Measurements from ENCODE around the gene MILR1.
"Not testable (repeated sequence)": the region's sequence is repeated elsewhere in the genome, so short reads cannot be mapped to it uniquely, and the experiment has no call there.

Gene MILR1

GRCh38 chr17:64428406-64428805 is 20.5 kb upstream of the MILR1 start:
- no peaks in the 10 kb centered on the region for H3F3A ChIP-seq (ENCODE audit: insufficient read depth)
- no peaks in the 10 kb centered on the region for H3K9me2 ChIP-seq (replicated peaks; ENCODE audit: insufficient read depth, low read length)
- no peak overlapping the region for H3K27ac ChIP-seq (ENCODE audit: low read depth, low read length)
- H3K27me3 ChIP-seq (ENCODE audit: low read length) = no peaks in the 10 kb centered on the region
- no peak overlapping the region for H3K4me3 ChIP-seq (ENCODE audit: insufficient read depth, low read length, poor library complexity, severe bottlenecking)
- no peaks in the 10 kb centered on the region for H4K20me1 ChIP-seq (ENCODE audit: low read depth, low read length)
- no peak overlapping the region for H3K9ac ChIP-seq (ENCODE audit: low read length)
- H3K9me3 ChIP-seq (ENCODE audit: insufficient read depth, low read length) = no peaks in the 10 kb centered on the region; the same call in 1 of the 2 replicates
- no peaks in the 10 kb centered on the region for H3K36me3 ChIP-seq (ENCODE audit: low read length)
- no peak overlapping the region for H3K4me2 ChIP-seq (ENCODE audit: low read depth, low read length, poor library complexity, severe bottlenecking)
- no peaks in the 10 kb centered on the region for H3K79me2 ChIP-seq (ENCODE audit: insufficient read depth, low read length)
- TF ChIP-seq, protein P1, sequence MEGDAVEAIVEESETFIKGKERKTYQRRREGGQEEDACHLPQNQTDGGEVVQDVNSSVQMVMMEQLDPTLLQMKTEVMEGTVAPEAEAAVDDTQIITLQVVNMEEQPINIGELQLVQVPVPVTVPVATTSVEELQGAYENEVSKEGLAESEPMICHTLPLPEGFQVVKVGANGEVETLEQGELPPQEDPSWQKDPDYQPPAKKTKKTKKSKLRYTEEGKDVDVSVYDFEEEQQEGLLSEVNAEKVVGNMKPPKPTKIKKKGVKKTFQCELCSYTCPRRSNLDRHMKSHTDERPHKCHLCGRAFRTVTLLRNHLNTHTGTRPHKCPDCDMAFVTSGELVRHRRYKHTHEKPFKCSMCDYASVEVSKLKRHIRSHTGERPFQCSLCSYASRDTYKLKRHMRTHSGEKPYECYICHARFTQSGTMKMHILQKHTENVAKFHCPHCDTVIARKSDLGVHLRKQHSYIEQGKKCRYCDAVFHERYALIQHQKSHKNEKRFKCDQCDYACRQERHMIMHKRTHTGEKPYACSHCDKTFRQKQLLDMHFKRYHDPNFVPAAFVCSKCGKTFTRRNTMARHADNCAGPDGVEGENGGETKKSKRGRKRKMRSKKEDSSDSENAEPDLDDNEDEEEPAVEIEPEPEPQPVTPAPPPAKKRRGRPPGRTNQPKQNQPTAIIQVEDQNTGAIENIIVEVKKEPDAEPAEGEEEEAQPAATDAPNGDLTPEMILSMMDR (IDR thresholded peaks at IDR 0.05; ENCODE audit: insufficient read depth, low read length, poor library complexity, severe bottlenecking) = no peak
- TF ChIP-seq EZH2phosphoT487 (conservative IDR thresholded peaks at IDR 0.05; ENCODE audit: low read length) = no peak
- H2AFZ ChIP-seq (ENCODE audit: low read depth, low read length, severe bottlenecking) = no peak overlapping the region

GRCh38 chr17:64430036-64430435 is 18.9 kb upstream of the MILR1 start:
- not testable (repeated sequence) for H3K9me3 ChIP-seq (ENCODE audit: insufficient read depth, low read length); H3F3A ChIP-seq (ENCODE audit: insufficient read depth); H3K27ac ChIP-seq (ENCODE audit: low read depth, low read length); H3K4me2 ChIP-seq (ENCODE audit: low read depth, low read length, poor library complexity, severe bottlenecking); H2AFZ ChIP-seq (ENCODE audit: low read depth, low read length, severe bottlenecking); H3K79me2 ChIP-seq (ENCODE audit: insufficient read depth, low read length); H3K27me3 ChIP-seq (ENCODE audit: low read length); H3K36me3 ChIP-seq (ENCODE audit: low read length); H4K20me1 ChIP-seq (ENCODE audit: low read depth, low read length); H3K9ac ChIP-seq (ENCODE audit: low read length); H3K4me3 ChIP-seq (ENCODE audit: insufficient read depth, low read length, poor library complexity, severe bottlenecking); H3K9me2 ChIP-seq (replicated peaks; ENCODE audit: insufficient read depth, low read length)

DNA sequence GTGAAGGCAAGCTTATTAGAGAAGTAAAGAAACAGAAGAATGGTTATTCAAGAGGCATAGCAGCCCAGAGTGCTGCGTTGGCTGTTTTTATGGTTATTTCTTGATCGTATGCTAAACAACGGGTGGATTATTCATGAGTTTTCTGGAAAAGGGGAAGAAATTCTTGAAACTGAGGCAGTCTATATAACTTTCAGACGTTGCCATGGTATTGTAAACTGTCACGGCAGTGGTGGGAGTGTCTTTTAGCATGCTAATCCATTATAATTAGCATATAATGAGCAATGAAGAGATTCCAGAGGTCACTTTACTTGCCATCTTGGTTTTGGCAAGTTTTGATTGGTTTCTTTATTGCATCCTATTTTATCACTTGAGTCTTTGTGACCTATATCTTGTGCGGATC is 17.4 kb upstream of the MILR1 start:
- no peak overlapping the region for H3K4me2 ChIP-seq (ENCODE audit: low read depth, low read length, poor library complexity, severe bottlenecking)
- H3K36me3 ChIP-seq (ENCODE audit: low read length) = no peaks in the 10 kb centered on the region
- peaks cover 4% of the 10 kb centered on the region; the same call in 1 of the 2 replicates for H3K9me3 ChIP-seq (ENCODE audit: insufficient read depth, low read length)
- no peak overlapping the region for H3K9ac ChIP-seq (ENCODE audit: low read length)
- H3K27me3 ChIP-seq (ENCODE audit: low read length) = no peaks in the 10 kb centered on the region
- no peaks in the 10 kb centered on the region for H3K9me2 ChIP-seq (replicated peaks; ENCODE audit: insufficient read depth, low read length)
- no peaks in the 10 kb centered on the region for H4K20me1 ChIP-seq (ENCODE audit: low read depth, low read length)
- no peaks in the 10 kb centered on the region for H3F3A ChIP-seq (ENCODE audit: insufficient read depth)
- no peak overlapping the region for H3K27ac ChIP-seq (ENCODE audit: low read depth, low read length)
- no peak for TF ChIP-seq EZH2phosphoT487 (conservative IDR thresholded peaks at IDR 0.05; ENCODE audit: low read length)
- TF ChIP-seq, protein P1 (IDR thresholded peaks at IDR 0.05; ENCODE audit: insufficient read depth, low read length, poor library complexity, severe bottlenecking) = no peak
- no peak overlapping the region for H2AFZ ChIP-seq (ENCODE audit: low read depth, low read length, severe bottlenecking)
- no peaks in the 10 kb centered on the region for H3K79me2 ChIP-seq (ENCODE audit: insufficient read depth, low read length)
- no peak overlapping the region for H3K4me3 ChIP-seq (ENCODE audit: insufficient read depth, low read length, poor library complexity, severe bottlenecking)

DNA sequence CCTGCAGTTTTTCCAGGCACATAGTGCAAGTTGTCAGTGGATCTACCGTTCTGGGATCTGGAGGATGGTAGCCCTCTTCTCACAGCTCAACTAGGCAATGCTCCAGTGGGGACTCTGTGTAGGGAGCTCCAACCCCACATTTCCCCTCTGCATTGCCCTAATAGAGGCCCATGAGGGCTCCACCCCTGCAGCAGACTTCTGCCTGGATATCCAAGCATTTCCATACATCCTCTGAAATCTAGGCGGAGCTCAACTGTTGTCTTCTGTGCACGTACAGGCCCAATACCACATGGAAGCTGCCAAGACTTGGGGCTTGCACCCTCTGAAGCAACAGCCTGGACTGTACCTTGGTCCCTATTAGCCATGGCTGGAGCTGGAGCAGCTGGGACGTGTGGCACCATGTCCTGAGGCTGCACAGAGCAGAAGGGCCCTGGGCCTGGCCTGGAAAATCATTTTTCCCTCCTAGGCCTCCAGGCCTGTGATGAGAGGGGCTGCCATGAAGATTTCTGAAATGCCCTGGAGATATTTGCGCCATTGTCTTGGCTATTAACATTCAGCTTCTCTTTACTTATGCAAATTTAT is 10.9 kb upstream of the MILR1 start:
- Histone ChIP-seq H3F3A (ENCODE audit: insufficient read depth) (no peaks in the 10 kb centered on the region), H3K36me3 (ENCODE audit: low read length) (no peaks in the 10 kb centered on the region), H2AFZ (ENCODE audit: low read depth, low read length, severe bottlenecking) (no peak overlapping the region), H4K20me1 (ENCODE audit: low read depth, low read length) (no peaks in the 10 kb centered on the region), H3K4me2 (ENCODE audit: low read depth, low read length, poor library complexity, severe bottlenecking) (no peak overlapping the region), H3K4me3 (ENCODE audit: insufficient read depth, low read length, poor library complexity, severe bottlenecking) (no peak overlapping the region), H3K9me3 (ENCODE audit: insufficient read depth, low read length) (peaks cover 30% of the 10 kb centered on the region; the same call in 1 of the 2 replicates), H3K79me2 (ENCODE audit: insufficient read depth, low read length) (no peaks in the 10 kb centered on the region), H3K9ac (ENCODE audit: low read length) (no peak overlapping the region), H3K9me2 (replicated peaks; ENCODE audit: insufficient read depth, low read length) (no peaks in the 10 kb centered on the region), H3K27ac (ENCODE audit: low read depth, low read length) (no peak overlapping the region), H3K27me3 (ENCODE audit: low read length) (no peaks in the 10 kb centered on the region)
- TF ChIP-seq, protein P1 (IDR thresholded peaks at IDR 0.05; ENCODE audit: insufficient read depth, low read length, poor library complexity, severe bottlenecking) = no peak
- no peak for TF ChIP-seq EZH2phosphoT487 (conservative IDR thresholded peaks at IDR 0.05; ENCODE audit: low read length)

DNA sequence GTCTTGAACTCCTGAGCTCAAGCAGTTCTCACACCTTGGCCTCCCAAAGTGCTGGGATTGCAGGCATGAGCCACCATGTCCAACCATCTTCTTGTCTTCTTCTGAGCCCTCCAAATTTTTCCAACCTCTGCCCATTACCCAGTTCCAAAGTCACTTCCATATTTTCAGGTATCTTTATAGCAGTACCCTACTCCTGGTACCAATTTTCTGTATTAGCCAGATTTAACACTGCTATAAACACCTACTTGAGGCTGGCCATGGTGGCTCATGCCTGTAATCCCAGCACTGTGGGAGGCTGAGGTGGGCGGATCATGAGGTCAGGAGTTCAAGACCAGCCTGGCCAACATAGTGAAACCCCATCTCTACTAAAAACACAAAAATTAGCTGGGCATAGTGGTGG is 9.4 kb upstream of the MILR1 start:
- H3K4me2 ChIP-seq (ENCODE audit: low read depth, low read length, poor library complexity, severe bottlenecking); H3K27ac ChIP-seq (ENCODE audit: low read depth, low read length); H3K9me2 ChIP-seq (replicated peaks; ENCODE audit: insufficient read depth, low read length); H3K27me3 ChIP-seq (ENCODE audit: low read length); H3K9ac ChIP-seq (ENCODE audit: low read length); H4K20me1 ChIP-seq (ENCODE audit: low read depth, low read length); H3K4me3 ChIP-seq (ENCODE audit: insufficient read depth, low read length, poor library complexity, severe bottlenecking); H3K79me2 ChIP-seq (ENCODE audit: insufficient read depth, low read length); H3F3A ChIP-seq (ENCODE audit: insufficient read depth); H2AFZ ChIP-seq (ENCODE audit: low read depth, low read length, severe bottlenecking); H3K36me3 ChIP-seq (ENCODE audit: low read length): not testable (repeated sequence)
- H3K9me3 ChIP-seq (ENCODE audit: insufficient read depth, low read length) = peaks cover 27% of the 10 kb centered on the region; the same call in 1 of the 2 replicates

Data from SU-DHL-6 (cell line).